Measurements from ENCODE around the gene CREB5. TPM values are rescaled to one million over a fixed set of nuclear protein-coding genes. Genes with fewer than 3 reads are reported as not detected.

The CREB5 gene
- total and polyA plus RNA-seq, 8 donors: 2.5 to 11.5 (median 3.6) TPM

DNA sequence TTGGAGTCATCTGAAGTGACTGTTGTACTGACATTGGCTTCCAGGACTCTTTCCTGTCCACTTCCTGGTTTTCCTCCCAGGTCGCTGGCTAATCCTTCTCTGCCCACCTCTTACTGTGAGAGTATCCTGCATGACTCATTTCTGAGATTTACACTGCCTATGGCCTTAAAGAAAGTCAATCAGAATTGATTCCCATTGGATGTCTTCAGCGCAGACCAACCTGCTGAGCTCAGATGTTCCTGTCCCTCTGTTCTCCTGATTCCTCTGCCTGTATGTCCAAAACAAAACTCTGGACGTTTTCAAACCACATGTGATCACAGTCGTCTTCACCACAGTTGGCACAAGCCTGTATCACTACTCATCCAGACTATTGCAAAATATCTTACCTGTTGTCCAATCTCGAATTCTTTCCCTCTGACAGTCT is 262.1 kb downstream of the CREB5 start:
- 54 to 65% methylated on average over 5 of the region's 5 CpGs for WGBS, 2 donors
- intact Hi-C loops (cut with DNase I): no loop called here
- no peak overlapping the region for H3K27ac ChIP-seq
- H3K27me3 ChIP-seq: no peaks in the 10 kb centered on the region
- H3K4me1 ChIP-seq: peaks cover 0 to 5% (median 0%) of the 10 kb centered on the region in 3 donors
- ATAC-seq (peak in 2 of 4 donors; percentile 39 to 40), FAIRE-seq (no peak), DNase-seq (no peak)
- H3K36me3 ChIP-seq: no peaks in the 10 kb centered on the region
- H3K4me3 ChIP-seq: no peak overlapping the region
- no peaks in the 10 kb centered on the region for H3K9me3 ChIP-seq
- TF ChIP-seq, protein P1, sequence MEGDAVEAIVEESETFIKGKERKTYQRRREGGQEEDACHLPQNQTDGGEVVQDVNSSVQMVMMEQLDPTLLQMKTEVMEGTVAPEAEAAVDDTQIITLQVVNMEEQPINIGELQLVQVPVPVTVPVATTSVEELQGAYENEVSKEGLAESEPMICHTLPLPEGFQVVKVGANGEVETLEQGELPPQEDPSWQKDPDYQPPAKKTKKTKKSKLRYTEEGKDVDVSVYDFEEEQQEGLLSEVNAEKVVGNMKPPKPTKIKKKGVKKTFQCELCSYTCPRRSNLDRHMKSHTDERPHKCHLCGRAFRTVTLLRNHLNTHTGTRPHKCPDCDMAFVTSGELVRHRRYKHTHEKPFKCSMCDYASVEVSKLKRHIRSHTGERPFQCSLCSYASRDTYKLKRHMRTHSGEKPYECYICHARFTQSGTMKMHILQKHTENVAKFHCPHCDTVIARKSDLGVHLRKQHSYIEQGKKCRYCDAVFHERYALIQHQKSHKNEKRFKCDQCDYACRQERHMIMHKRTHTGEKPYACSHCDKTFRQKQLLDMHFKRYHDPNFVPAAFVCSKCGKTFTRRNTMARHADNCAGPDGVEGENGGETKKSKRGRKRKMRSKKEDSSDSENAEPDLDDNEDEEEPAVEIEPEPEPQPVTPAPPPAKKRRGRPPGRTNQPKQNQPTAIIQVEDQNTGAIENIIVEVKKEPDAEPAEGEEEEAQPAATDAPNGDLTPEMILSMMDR (IDR thresholded peaks at IDR 0.05): no peak

DNA sequence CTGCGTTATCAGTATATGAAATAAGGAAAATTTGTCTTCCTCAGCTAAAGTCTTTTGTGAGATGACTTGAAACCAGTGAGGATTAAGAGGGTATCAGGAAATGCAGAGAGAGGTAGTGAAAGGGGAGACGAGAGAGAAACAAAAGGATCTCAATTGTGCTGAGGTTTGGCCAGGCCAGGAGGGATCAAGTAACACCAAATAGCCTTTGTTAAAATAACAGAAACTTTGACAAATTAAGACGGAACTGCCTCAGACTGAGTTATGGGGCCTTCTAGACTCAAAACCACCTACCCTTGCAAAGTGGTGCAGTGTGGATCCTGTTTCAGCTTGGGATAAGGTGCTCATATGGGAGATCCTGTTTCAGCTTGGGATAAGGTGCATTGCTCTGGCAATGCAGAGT is 263.1 kb downstream of the CREB5 start:
- DNase-seq (no peak), ATAC-seq (no peak)

DNA sequence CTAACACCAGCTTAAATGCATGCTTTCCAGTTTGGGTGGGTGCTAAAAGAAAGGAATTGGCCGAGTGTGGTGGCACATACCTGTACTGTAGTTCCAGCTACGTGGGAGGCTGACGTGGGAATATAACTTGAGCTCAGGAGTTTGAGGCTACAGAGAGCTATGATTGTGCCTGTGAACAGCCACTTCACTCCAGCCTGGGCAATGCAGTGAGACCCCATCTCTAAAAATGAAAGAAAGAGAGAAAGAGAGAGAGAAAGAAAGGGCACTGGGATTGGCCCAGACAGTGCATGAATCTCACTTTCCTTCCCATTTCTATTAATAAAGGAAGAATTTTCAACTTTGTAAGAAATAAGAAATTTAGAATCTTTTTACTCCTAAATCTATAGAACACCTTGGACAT is 265.4 kb downstream of the CREB5 start:
- H3K36me3 ChIP-seq: no peaks in the 10 kb centered on the region
- TF ChIP-seq, protein P1 (IDR thresholded peaks at IDR 0.05): no peak
- no peak for ATAC-seq
- intact Hi-C loops (cut with DNase I): no loop called here
- no peaks in the 10 kb centered on the region for H3K27me3 ChIP-seq
- WGBS, 2 donors: 88 to 96% methylated on average over 3 of the region's 3 CpGs
- H3K4me3 ChIP-seq: no peak overlapping the region
- H3K4me1 ChIP-seq: no peaks in the 10 kb centered on the region
- no peak for DNase-seq
- H3K9me3 ChIP-seq: no peaks in the 10 kb centered on the region
- H3K27ac ChIP-seq: no peak overlapping the region
- no peak for FAIRE-seq

More for the DNA sequence above, 263.1 kb downstream of the CREB5 start:
- FAIRE-seq: no peak
- WGBS, 2 donors: 85 to 87% methylated on average over 3 of the region's 3 CpGs
- no peaks in the 10 kb centered on the region for H3K27me3 ChIP-seq
- no peak overlapping the region for H3K4me3 ChIP-seq
- no peaks in the 10 kb centered on the region for H3K36me3 ChIP-seq
- intact Hi-C loops (cut with DNase I): no loop called here
- H3K9me3 ChIP-seq: no peaks in the 10 kb centered on the region
- peaks cover 0 to 5% (median 0%) of the 10 kb centered on the region in 3 donors for H3K4me1 ChIP-seq
- TF ChIP-seq, protein P1 (IDR thresholded peaks at IDR 0.05): no peak
- no peak overlapping the region for H3K27ac ChIP-seq

DNA sequence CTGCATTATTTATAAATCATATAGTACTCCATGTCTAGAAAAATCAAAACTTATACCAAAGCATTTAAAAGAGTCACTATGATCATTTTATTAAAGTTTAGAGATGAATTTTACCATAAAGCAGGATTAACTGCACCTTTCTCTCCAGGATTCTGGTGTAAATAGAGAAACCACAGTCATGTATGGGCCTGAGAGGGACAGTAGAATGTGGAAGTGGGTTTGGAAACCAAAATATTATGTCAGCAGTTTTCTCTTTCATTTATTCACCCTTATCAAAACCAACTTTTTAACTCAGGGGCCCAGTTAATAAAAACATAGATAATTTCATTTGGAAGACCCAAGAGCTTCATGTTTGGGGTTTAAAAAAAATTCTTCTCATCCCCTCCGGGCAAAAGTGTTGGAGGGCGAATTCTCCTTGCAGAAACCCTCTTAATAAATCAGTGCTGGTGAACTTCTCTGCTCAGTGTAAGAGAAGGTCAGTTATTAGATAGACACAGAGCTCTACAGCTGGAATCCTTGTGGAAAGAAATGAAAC is 266.2 kb downstream of the CREB5 start:
- ATAC-seq: peak in 1 of 4 donors; percentile 37
- DNase-seq: no peak
- H3K27me3 ChIP-seq: no peaks in the 10 kb centered on the region
- intact Hi-C loops (cut with DNase I): no loop called here
- no peaks in the 10 kb centered on the region for H3K36me3 ChIP-seq
- no peak overlapping the region for H3K27ac ChIP-seq
- TF ChIP-seq, protein P1 (IDR thresholded peaks at IDR 0.05): no peak
- no peak overlapping the region for H3K4me3 ChIP-seq
- WGBS, 2 donors: 79 to 83% methylated on average over 2 of the region's 2 CpGs
- H3K4me1 ChIP-seq: no peaks in the 10 kb centered on the region
- no peaks in the 10 kb centered on the region for H3K9me3 ChIP-seq
- no peak for FAIRE-seq

DNA sequence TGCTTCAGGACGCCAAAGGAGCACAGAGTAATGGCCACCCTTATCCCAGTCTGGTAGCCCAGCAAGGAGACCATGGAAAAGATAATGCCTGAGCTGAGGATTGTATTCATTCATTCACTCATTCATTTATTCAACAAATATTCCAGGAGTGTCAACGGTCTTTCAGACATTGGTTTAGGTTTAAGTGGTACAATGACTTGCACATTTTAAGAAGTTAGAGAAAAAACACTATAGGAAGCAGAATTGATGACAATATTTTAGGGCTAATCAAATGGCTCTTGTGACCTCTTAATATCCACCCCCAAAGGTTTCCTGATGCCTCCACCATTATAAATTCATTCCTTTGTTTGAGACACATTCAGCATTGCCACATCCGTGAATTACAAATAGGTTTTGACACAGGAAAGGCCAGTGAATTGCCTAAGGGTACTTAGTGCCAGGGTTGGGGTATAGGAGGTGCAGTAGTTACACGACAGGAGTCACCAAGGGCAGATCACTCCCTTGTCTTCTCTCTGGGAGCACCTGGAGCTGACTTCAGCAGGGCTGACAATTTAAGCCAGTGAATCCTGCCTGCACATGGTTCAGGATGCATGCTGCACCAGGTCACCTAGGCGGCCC is 269.5 kb downstream of the CREB5 start:
- no peak for FAIRE-seq
- H3K4me3 ChIP-seq: no peak overlapping the region
- TF ChIP-seq, protein P1 (IDR thresholded peaks at IDR 0.05): no peak
- H3K27ac ChIP-seq: no peak overlapping the region
- no peaks in the 10 kb centered on the region for H3K36me3 ChIP-seq
- intact Hi-C loops (cut with DNase I): no loop called here
- DNase-seq: no peak
- no peaks in the 10 kb centered on the region for H3K9me3 ChIP-seq
- H3K27me3 ChIP-seq: no peaks in the 10 kb centered on the region
- ATAC-seq: no peak
- 77 to 88% methylated on average over 5 of the region's 5 CpGs for whole genome bisulfite sequencing, 2 donors
- H3K4me1 ChIP-seq: peaks cover 0 to 13% (median 0%) of the 10 kb centered on the region in 3 donors

Measured in pancreas (tissue), 10 donors.